HG02870 (cell line): ENCODE results near the gene TXNL4A.
"Not testable (repeated sequence)": the region's sequence is repeated elsewhere in the genome, so short reads cannot be mapped to it uniquely, and the experiment has no call there.

Source experiments
- ATAC-seq: cut with Tn5 transposase; IDR thresholded peaks from one replicate; pipeline ENCODE4 v1.9.1; 2021; ENCODE audit warnings: mild to moderate bottlenecking, moderate library complexity; ENCODE audit not compliant: unreplicated experiment

Gene TXNL4A

GRCh38 chr18:79988451-79989194 is at the start of gene TXNL4A:
TXNL4A (minus strand) TSS chr18:79988563; CDS start chr18:79988392, 171 bp downstream.
- ATAC-seq: peak; percentile 94

- ATAC-seq: no peak
Measured at GRCh38 chr18:80037300-80037699, 48.9 kb upstream of the TXNL4A start.

GRCh38 chr18:80035997-80036396 is 47.6 kb upstream of the TXNL4A start:
- ATAC-seq: no peak

GRCh38 chr18:80034852-80035406 is 46.6 kb upstream of the TXNL4A start:
- ATAC-seq: no peak

GRCh38 chr18:80034068-80034851 is 45.9 kb upstream of the TXNL4A start, which contains the start of gene RBFA:
RBFA (plus strand) TSS chr18:80034434; CDS start chr18:80034496, 62 bp downstream.
- peak; percentile 74 for ATAC-seq

DNA sequence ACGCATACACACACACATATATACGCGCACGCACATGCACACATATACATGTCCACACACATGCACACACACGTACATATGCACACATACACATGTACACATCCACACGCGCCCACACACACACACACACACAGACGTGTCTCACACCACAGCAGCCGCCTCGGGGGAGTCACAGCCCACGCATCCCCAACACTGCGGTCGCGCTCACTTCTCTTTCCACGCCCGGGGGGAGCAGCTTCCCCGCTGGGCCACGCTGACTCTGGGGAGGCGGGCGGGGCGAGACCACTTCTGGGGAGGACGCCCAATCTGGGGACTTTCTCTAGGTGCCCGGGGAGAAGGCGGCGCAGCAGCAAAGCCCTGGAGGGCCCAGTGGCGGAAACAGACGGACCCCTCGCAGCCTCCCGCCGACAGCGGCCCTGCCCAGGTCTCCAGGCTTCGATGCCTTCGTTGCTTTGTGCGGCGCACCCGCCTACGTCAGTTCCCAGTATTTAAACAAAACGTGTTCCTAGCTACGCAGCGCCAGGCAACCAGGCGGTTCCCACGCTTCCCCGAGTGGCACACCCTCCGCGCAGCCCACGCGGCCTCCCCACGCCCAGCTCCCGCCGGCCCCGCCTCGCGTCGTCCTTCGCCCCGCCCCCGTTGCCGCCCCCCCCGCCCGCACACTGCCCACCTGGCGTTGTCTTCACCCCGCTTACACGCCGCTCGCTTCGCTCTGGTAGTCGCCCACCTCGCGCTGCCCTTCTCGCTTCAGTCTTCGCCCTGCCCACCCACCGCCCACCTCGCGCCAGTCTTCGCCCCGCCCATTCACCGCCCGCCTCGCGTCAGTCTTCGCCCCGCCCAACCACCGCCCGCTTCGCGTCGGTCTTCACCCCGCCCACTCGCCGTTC is 45.1 kb upstream of the TXNL4A start:
- peak; percentile 48 for ATAC-seq

- ATAC-seq: no peak
Measured at GRCh38 chr18:80029690-80030089, 41.3 kb upstream of the TXNL4A start.

- ATAC-seq: not testable (repeated sequence)
Measured at GRCh38 chr18:80027719-80028118, 39.4 kb upstream of the TXNL4A start.

DNA sequence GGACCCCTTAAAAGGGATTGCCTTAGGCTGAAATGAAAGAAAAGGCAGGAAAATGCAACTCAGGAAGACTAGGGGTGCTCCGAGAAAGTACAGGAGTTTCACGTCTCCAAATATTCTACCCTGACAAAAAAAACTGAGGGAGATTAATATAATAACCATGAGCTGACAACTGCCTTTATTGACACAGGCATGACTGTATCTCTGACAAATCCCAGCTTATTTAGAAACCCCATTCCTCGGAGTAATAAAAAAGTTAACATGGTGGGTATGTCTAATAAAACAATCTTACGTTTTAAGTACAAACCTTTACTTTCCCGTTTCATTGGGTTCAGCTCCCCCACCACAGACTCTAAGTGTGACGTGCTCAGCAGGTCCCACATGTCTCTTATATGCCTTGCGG is 38.0 kb upstream of the TXNL4A start:
- no peak for ATAC-seq

DNA sequence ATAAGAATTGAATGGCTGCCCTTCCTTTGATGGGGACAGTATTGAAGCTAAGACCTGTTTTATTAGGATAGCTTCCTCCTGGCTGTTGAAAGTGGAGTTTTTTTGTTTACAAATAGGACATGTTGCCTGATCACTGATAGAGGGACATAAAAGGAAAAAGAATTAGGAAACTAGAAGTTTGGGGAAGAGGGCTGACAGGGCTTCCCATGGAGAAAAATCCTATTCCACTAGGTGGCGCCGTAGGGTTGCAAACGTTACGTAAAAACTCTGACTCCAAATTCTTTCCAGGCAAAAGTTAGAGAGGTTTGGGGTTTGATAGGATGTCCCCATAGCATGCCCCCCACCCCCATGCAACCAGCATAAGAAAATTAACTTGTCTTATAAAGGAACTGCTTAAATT is 34.8 kb upstream of the TXNL4A start:
- ATAC-seq: no peak

GRCh38 chr18:80022613-80023012 is 34.2 kb upstream of the TXNL4A start:
- ATAC-seq: no peak

DNA sequence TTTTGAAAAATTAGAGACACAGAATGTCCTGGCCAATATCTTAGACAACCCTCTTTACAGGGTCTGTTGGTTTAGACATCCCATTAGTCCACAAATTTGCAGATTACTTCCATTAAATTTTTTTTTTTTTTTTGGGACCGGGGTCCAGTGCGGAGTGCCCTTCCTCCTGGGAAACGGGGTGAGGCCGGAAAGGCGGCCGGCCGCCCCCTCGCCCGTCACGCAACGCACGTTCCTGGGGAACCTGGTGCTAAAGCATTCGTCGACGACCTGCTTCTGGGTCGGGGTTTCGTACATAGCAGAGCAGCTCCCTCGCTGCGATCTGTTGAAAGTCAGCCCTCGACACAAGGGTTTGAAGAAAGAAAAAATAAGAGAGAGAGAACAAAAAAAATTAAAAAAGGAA is 24.4 kb upstream of the TXNL4A start:
- no peak for ATAC-seq

GRCh38 chr18:80011496-80012137 is 23.3 kb upstream of the TXNL4A start:
- ATAC-seq: not testable (repeated sequence)

GRCh38 chr18:80010551-80010906 is 22.2 kb upstream of the TXNL4A start:
- no peak for ATAC-seq

GRCh38 chr18:80009661-80010550 is 21.5 kb upstream of the TXNL4A start:
- no peak for ATAC-seq

DNA sequence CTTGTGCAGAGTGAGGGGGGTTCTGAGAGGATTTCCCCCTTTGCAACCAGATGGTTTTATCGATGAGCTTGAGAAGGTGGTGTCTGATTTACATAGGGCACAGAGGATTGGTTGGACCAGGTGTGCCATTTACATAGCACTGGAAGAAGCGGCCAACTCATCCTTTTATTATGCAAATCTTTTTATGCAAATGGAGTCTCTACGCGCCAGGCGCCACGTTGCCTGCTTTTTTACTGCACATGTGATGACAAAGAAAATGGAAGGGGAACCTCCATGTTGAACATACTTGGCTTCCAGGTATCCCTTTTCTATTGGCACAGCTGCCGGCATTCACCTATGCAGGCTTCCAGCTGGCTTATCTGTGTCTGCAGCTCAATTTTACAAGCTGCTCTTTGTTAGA is 18.4 kb upstream of the TXNL4A start:
- ATAC-seq: no peak

DNA sequence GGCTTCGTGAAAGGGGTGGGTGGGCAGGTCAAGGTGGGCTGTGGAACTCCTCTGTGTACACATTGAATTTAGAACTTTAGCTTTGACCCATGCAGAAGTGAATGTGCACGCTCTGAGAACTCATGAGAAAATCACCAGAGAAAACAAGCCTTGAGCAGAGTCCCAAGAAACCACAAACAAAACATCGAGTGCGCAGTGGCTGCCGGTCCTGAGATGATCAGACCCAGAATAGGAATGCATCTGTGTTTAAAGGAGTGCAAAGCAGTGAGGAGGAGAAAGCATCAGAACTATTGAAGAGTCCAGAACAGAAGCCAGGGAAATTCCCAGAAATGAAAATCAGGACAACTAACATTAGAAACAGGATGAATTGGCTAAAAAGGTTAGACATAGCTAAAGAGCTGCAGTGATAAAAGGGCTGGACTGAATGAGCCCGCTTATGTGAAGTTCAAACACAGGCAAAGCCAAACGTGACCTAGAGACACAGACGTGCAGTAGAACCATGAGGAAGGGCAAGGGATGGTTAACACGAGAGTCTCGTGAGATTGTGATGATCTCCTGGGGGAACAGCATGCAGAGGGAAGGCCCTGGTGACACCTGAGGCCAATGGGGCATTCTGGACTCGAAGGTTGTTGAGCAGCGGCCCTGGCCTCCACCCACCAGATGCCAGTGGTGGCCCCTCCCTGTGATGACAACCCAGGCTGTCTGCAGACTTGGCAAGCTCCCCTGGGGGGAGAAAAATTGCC is 16.4 kb upstream of the TXNL4A start:
- no peak for ATAC-seq

DNA sequence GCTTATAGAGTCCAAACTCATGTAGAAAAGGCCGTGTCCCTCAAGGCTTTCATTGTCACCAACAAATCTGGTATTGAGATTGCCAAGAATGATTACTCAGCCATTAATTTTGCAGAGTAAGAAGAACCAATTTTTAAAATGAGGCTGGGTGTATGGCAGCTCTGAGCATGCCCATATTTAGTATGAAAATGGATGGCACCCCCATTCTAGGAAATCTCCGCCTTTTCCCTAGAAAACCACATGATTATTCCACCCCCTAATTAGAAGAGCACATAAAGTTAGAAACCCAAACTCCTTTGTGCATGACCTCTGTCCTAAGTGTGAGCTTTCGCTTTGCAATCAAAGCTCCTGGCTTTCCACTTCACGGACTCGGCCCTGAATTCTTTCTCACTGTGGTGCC is 14.1 kb upstream of the TXNL4A start:
- ATAC-seq: no peak

DNA sequence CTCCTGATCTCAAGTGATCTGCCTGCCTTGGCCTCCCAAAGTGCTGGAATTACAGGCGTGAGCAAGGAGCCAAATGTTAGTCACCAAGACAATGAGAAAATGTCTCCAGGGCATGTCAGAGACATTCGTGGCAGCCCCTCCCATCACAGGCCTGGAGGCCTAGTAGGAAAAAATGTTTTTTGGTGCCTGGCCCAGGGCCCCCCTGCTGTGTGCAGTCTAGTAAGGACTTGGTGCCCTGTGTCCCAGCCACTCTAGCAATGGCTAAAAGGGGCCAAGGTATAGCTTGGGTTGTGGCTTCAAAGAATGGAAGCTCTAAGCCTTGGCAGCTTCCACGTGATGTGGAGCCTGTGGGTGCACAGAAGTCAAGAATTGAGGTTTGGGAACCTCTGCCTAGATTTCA is 12.5 kb upstream of the TXNL4A start:
- no peak for ATAC-seq
